Measurements from ENCODE around the gene TTC31.
"Not testable (repeated sequence)": the region's sequence is repeated elsewhere in the genome, so short reads cannot be mapped to it uniquely, and the experiment has no call there.

TTC31 gene

DNA sequence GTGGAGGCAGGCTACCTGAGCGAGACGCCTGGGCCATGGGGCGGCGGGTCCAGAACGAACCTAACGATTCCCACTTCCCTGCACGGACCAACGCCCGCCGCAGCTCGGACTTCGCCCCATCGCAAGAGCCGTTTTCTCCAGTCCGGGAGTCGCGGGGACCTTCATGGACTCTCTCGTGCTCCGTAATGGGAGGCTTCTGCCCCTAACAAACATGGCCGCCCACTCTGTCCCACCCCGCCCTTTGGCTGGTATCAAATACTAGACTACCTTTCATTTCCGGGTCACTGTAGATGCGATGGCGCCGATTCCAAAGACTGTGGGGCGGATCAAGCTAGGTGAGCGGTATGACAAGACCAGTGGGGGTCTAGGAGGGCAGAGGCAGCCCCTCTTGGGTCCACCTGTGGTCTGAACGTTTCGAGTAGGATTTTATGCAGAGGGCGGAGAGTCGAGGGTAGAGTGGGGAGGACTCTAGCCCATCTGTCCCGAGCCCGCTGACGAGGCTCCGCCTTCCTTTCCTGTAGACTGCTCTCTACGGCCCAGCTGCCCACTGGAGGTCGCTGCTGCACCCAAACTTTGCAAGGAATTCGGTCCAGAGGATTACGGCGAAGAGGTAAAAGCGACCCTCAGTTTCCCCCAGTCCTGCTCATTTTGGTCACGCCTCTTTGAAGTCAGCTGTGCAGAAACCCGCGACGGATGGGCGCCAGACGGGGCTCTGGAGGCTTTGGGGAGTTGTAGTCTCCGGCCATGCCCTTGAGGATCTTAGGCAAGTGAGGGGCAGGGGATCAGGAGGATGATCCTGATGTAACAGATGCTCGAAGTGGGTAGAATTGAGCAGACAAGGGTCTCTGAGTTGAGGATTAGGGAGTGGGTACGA lies at the start of gene TTC31, which contains the start of gene CCDC142:
Gene TTC31, plus strand, starts transcription at position 281 of the 874 bp plus-strand sequence. Its CDS starts 15 bp downstream, at position 296.
Gene CCDC142, minus strand, starts transcription at position 198 of the 874 bp plus-strand sequence. Its CDS starts 161 bp downstream, at position 37.
- peak; percentile 94 for DNase-seq (ENCODE audit: low spot score)

DNA sequence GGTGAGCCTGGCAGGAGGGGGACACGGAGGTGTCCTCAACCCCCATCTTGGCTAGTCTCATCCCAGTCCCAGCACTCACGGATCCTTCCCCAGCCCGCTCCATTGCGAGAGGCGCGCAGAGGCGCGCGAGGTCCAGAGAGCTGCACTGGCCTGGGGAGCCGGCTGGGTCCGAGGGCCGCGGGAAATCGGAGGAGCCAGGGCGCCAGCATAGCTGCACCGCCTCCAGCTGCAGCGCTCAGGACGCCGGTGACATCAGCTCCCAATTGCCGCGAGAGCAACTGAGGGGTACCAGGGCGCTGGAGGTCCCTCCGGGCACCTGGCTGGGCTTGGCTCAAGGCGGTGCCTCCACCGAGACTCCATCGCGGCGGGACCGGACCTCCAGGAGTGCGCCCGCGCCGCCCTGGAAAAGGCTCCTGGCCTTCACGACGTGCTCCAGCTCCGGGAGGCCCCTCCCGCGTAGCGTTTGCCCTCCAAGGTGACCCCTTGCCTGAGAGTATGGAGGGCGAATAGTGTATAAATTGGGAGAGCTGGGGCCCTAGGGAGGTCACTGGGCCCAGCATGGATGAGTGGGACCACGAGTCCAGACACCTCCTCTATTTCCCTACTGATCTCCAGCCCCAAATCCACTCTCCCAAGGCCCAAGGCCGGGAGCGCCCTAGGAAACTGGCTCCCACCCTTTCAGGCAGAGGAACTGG lies 46.6 kb upstream of the TTC31 start:
- no peak for DNase-seq (ENCODE audit: low spot score)

DNA sequence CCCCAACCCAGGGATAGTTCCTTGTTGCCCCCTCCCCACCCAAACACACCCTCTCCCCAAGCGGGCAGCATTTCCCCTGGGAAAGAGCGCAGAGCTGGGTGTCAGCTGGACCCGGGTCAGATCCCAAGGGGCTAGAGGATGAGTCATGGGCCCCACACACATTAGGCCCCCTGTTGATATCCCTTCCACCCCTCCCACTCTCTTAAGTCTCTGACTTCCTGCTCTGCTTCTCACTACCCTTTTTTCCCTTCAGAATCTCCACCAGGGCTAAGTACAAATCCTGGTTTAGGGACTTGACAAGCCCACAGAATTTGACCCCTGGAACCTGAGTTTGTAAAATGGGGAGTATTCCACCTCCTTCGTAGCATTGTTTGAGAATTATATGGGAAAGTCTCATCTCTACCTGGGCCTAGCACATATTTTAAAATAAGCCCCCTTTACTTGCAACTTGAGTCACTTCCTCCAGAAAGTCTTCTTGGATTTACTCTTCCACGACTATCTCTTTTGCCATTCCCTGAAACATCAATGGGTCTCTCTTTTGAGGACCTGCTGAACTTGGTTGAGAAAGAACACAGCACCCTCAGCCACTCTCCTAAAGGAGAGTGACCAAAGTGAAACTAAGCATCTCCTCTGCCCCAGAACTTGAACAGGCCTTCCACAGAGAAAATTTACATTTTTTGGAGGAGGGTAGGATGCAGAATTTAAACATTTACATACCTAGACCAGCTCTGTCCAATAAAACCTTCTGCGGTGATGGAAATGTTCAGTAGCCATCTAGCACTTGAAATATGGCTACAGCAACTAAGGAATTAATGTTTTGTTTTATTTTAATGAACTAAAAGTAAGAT lies 45.8 kb upstream of the TTC31 start:
- DNase-seq (ENCODE audit: low spot score): no peak

DNA sequence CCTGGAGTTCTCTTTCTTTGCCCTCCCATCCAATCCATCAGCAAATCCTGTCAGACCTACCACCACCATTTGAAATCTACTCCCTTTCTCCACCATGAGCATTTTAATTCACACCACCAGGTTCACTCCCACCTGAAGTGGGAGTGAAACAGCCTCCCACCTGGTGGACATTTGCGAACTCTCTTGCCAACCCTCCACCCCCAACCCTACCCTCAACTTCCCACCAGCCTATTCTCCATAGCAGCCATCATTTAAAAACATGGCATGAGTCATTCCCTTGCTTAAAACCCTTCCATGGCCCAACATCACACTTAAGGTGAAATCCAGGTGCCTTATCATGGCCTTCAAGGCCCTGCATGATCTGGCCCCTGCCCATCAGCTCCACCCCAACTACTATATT lies 44.6 kb upstream of the TTC31 start:
- DNase-seq (ENCODE audit: low spot score): no peak

DNA sequence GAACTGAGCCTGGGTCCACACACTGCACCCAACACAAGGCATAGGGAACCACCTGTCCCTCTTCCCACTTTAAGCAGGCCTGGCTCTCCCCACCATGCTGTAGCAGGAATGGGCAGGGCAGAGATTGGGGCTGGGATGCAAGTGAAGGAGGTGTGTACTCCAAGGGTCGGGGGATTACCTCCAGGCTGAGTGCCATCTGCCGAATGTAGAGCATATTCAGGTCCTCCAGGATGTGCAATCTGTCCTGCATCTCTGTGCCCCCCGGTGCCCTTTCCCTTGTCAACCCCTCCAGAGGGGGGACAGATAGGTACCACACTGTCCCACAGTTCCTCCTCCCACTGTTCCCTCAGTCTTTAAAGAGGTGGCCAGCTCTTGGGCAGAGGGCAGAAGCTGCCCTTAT lies 43.5 kb upstream of the TTC31 start:
- DNase-seq (ENCODE audit: low spot score): no peak

DNA sequence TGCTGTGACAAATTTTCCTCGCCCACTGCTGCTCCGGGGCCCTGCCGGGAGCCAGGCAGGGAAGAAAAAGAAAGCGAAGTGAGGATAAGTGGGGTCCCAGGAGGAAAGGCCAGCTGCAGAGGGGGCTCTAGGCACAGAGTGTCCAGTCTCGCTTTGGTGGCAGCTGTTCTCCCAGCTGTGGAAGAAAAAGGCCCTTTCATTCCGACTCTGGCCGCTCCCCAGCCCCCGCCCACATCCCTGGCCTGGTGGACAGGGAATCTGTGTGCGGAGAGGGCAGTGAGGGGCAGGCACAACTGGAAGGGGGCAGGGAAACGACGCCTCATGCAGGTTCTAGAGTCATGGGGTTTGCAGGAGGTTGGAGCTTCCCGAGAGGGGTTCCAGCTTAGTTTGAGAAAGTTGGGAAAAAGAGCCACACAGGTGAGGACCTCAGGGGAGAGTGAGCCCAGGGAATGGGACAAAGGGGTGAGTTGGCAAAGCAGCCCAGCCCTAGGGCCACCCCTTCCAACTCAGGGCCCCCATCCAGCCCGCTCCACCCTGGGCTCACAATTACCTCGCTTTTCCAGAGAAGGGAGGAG lies 43.0 kb upstream of the TTC31 start:
- peak; percentile 84 for DNase-seq (ENCODE audit: low spot score)

DNA sequence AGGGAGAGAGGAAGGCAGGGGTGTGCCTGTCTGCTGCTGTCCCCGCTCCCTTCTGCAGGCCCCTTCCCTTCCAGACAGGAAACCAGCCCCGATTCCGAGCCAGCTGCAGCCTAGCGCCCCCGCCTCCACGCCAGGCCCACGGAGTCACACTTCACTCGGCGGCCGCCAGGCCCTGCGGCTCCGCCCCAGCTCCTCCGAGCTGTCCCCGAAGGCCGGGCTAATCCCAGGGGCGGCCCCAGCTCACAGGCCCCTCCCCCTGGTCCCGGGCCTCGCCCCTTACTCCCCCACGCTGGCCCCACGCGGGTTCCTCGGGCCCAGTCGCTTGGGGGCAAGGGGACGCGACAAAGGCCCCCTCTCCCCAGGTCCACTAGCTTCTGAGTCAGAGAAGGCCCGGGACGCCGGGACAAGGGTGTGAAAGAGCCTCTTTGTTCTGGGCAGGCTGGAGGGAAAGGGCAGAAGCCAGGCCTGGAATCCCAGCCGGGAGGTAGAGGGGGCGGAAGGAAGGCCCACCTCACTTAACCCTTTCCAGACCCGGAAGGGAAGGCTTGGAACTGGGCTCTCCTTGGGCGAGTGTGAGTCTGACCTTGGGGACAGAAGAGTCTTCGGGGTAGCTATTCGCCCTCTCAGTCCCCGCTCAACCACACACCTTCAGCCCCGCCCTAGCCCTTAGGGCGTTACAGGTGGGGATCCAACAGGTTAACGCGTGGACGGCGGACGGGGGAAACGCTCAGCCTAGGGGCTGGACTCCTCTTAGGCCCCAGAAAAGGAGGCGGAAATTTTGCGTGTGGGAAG lies 42.3 kb upstream of the TTC31 start:
- peak; percentile 99 for DNase-seq (ENCODE audit: low spot score)

DNA sequence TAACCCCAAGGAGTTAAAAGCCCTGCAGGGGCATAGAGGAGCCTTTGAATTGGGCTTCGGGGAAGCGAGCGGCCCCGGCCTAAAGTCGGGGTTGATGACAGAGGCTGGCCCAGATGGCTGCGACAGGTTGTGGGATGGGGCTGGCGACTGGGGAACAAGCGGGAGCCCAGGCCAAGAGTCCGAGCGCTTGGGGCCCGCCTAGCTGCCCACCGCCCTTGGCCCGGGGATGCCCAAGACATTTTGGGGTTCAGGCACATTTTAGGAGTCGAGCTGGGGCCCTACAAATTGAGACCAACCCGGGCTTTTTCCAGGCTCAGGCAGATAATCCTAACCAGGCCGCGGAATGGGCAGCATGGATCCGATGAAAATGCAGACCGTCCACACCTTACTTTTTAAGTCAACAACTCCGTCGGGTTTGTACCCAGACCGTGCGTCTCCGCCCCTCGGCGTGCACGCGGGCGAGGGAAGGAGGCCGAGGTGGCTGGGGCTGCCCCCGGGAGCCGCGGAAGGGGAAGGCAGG lies 41.7 kb upstream of the TTC31 start:
- no peak for DNase-seq (ENCODE audit: low spot score)

DNA sequence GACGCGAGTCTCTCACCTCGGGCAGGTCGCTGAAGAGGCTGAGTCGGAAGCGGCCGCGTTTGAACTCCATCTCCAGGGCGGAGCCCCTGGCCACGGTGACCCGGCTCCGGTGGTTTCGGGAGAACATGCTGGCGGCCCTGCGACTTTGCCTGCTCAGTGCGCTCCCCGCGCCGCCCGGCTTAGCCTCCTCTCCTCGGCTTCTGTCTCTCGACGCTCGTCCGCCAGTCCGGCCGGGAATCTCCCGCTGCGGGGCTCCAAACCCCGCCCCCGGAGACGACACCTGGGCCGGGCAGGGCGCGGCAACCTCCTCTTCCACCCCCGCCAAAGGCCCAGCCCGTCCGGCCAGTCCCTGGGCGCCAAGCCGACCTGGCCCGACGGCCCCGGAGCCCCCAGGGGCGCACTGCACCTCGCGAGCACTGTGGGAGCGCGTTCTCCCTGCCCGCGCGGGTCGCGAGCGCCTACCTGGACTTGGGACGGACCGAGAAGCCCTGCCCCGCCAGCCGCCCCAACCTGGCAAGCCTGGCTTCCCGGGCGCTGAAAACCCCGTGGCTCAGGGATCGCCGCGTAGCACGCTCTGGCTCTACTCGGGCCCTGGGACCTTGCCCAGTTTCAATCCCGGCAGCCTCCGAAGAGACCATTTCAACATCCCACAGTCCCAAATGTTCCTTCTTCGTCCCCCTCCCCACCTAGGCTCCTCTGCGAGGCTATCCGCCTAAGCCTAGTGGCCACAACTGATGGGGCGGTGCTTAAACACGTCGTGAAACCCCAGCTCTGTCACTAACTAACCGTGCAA lies 41.0 kb upstream of the TTC31 start, which contains the start of gene RTKN:
Gene RTKN, minus strand, starts transcription at position 248 of the 793 bp plus-strand sequence. Its CDS starts 121 bp downstream, at position 127.
- no peak for DNase-seq (ENCODE audit: low spot score)

DNA sequence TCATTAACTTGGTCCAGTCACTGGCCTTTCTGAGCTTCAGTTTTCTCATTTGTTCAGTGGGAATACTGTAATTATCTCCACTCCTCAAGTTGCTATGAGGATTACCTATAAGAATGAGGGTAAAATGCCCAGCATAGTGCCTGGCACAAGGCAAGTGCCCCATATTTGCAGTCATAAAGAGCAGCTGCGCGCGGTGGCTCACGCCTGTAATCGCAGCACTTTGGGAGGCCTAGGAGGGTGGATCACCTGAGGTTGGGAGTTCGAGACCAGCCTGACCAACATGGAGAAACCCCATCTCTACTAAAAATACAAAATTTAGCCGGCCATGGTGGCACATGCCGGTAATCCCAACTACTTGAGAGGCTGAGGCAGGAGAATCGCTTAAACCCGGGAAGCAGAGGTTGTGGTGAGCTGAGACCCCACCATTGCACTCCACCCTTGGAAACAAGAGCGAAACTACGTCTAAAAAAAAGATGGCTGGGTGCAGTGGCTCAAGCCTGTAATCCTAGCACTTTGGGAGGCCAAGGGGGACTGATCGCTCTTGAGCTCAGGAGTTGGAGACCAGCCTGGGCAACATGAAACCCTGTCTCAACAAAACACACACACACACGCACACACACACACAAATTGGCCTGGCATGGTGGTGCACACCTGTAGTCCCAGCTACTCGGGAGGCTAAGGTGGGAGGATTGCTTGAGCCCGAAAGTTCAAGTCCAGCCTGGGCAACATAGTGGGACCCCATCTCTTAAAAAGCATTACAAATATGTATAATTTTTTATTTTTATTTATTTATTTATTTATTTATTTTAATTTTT lies 40.2 kb upstream of the TTC31 start:
- not testable (repeated sequence) for DNase-seq (ENCODE audit: low spot score)

DNA sequence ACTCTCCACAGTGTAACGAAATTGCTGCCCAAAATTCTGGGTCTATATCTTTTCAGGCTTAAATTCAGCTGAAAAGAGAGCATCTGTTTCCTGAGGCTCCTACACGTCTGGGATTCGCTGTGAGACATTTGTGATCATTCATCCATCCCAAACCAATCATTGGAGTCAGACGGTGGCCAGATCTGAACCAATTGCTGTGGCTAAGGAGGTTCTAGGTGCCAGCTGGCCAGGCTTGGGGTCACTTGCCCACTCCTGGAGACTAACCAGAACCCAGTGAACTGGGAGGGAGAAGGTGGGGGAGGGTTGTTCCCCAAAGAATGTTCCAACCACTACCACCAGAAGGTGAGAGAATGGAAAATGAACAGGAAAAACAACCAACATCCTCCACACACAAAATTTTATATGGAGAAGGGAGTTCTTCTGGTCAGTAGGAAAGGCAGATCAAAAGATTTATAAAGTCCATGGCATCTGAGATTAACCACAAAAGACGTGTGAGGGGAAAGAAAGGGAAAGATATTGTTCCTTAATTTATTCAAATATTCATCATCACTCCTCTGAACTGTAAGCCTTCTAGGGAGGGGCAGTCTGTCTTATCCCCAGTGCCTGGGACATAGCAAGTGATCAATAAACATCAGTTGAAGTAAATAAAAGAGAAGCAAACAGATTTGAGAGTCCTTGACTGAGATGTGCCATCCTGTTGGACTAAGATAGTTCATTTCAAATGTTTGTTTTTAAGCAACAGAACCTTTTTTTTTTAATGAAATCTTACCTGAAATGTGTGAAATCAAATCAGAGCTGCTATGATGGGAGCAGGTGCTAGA lies 38.2 kb upstream of the TTC31 start:
- no peak for DNase-seq (ENCODE audit: low spot score)

DNA sequence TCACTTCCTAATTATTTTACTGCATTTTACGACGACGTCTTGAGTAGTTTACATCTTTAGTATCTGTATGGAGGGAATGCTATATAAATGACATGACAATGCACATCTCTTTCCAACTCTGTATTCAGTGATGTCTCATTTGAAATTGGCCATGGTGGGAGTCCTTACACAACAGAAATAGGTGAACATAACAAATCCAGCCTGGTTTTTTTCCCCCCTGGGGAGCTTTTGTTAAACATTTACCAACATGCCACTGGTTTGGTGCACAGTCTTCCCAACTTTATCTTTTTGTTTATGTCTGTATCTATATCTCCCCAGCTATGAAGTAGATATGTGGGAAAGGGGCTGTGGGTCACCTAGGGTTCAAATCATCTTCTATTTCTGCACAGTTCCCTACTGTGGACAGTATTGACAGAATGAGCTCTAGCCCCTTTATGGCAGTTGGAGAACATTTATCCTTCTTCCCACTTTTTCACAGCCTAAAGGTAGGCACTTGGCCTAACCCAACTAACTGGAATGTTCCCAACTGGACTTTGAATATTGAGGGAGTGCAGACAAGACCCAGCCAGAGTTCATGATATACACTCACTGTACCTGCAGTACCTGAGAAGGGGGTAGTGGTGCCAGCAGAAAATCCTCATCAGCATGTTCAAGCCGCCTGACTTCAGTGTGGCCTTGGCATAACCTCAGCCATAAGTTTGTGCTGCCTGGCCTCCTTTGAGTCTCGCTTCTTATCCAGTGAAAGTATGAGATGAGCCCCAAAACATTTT lies 35.5 kb upstream of the TTC31 start:
- no peak for DNase-seq (ENCODE audit: low spot score)

DNA sequence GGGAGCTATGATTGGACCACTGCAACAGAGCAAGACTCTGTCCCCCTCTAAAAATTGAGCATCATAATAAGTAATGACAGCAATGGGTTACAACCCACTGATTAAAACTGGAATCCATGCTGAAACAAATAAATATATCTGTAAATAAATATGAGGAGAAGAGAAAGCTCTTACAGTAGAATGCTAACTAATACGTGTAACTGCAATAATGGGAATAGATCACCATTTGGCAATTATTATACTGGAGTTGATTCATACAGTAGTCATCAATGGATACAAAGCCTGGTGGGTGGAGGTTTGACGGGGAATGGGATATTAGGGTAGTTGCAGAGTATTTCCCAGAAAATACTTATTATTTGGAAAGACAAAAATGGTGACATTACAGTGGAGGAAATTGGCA lies 34.1 kb upstream of the TTC31 start:
- DNase-seq (ENCODE audit: low spot score): no peak

DNA sequence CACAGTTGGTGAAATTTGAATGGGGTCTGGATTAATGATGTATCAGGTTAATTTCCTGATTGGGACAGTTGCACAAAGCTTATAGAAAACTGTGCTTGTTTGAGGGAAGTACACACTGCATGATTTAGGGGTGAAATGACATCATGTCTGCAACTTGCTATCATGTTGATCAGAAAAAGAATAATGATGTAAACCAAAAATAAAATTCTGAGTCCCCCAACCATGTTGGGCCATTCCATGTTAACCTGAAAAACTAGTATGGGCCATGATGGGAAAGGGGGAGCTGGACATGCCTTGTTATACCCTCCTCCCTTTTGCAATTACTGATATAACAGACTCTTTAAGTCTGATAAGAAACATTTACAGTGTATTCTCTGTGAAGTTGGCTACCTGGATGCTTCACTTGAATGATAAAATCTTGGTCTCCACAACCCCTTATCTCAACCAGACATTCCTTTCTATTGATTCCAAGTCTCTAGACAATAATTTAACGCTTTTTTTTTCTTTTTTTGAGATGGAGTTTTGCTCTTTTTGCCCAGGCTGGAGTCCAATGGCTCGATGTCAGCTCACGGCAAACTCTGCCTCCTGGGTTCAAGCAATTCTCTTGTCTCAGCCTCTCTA lies 32.2 kb upstream of the TTC31 start:
- DNase-seq (ENCODE audit: low spot score): no peak

DNA sequence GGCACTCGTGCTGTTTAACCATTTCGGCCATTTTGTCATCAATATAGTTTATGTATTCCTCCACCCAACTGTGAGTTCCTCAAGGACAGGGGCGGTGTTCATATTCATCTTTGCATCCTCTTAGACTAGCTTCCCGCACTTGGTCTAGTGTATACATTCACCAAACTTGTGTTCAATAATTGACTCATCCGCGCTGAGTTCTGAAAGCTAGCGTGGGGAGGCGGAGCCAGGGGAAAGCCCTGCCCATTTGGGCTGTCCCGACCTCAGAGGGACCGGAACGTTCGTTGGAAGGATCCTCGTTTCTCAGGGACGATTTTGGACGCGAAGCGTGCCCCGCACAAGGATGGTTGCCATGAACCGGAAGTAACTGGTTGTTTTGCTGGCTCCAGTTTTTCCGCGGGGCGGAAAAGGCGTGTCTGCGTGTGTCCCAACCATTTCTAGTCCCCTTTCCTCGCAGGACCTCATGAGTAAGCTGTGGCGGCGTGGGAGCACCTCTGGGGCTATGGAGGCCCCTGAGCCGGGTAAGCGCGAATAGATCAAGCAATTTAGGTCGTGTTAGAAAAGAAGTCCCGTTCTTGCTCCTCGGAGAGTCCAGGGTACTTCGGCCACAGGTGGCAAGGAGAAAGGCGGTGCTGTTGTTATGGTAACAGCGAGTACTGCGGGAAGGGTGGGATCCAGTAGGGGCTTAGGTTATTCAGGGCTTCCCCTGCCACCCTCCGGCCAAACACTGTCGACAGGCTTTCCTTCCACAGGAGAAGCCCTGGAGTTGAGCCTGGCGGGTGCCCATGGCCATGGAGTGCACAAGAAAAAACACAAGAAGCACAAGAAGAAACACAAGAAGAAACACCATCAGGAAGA lies 28.0 kb upstream of the TTC31 start, which contains the start of gene INO80B:
Gene INO80B, plus strand, starts transcription at position 434 of the 858 bp plus-strand sequence. Its CDS starts 30 bp downstream, at position 464.
- peak; percentile 93 for DNase-seq (ENCODE audit: low spot score)

DNA sequence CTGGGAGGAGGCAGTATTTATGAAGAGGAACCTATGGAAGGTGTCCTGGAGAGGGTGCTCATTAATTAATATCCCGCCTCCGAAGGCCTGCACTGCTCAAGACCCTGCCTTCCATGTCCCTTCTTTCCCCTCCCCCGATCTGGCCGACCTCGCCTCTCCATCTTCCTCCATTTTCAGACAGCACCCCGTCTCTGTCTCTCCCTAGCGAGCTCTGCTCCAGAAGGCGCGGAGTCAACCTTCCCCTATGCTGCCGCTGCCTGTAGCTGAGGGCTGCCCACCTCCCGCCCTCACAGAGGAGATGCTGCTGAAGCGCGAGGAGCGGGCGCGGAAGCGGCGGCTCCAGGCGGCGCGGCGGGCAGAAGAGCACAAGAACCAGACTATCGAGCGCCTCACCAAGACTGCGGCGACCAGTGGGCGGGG lies 25.7 kb upstream of the TTC31 start:
- peak; percentile 34 for DNase-seq (ENCODE audit: low spot score)

Measured in hepatic stellate cell (primary cell).